ENCODE data around the gene LGALS9.
"Not testable (repeated sequence)": the region's sequence is repeated elsewhere in the genome, so short reads cannot be mapped to it uniquely, and the experiment has no call there.

Gene LGALS9

DNA sequence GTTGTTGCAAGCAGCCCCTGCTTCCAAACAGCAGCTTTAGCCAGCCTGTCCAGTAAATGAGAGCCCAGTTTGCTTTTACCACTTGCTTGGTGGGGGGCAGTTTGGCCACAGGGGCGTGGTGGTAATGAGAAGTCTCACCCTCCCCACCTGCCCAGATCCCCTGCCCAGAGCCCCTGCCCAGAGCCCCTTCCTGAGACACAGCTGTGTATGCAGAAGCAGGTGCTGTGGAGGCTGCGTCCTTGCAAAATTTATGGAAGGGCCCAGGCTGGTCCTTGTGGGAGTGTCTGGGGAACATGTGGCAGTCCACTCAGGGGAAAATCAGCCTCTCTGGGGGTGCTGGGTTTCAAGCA lies 27.6 kb upstream of the LGALS9 start:
- no peak for DNase-seq (ENCODE audit: low read depth)

DNA sequence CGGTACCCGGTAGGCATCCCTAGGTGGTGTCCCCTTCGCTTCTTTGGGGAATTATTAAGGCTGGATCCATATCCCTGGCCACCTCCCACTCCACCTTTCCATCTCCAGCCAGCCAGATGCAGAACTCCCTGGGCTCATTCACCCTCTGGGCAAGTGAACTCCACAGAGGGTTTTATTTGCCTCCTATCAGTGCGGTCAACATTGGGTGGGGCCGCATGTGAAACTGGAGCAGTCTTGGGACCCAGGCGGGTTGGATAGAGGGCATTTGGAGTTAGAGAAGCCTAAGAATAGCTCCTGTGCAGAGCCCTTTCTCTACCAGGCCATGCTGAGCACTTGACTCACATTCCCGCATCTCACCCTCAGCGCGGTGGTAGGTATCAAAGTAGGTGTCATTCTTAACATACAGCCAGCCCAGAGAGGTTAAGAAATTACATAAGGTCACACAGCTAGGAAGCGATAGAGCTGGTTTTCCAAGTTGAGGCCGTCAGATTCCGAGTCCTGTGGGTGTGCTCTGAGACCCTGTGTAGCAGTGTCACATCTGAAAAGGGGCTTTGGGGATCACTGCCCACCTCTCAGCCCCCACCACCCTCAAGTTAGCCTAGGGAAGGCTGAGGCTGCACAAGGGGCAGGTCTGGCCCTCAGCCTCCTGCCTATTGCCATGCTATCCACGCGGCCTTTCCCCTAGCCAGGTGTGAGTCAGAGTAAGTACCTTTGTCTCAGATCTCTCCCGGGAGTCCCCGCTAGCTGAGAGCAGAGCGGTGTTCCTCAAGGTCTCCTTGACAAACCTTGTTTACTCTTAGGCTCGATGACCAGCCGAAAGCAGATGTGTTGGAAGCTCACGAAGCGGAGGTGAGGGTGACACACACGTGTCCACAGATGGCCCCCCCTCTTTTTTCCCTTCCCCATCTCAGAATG lies 26.9 kb upstream of the LGALS9 start:
- no peak for DNase-seq (ENCODE audit: low read depth)

DNA sequence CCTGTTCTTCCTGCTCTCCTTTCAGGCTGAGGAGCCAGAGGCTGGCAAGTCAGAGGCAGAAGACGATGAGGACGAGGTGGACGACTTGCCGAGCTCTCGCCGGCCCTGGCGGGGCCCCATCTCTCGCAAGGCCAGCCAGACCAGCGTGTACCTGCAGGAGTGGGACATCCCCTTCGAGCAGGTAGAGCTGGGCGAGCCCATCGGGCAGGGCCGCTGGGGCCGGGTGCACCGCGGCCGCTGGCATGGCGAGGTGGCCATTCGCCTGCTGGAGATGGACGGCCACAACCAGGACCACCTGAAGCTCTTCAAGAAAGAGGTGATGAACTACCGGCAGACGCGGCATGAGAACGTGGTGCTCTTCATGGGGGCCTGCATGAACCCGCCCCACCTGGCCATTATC lies 25.6 kb upstream of the LGALS9 start:
- DNase-seq (ENCODE audit: low read depth), result no peak

DNA sequence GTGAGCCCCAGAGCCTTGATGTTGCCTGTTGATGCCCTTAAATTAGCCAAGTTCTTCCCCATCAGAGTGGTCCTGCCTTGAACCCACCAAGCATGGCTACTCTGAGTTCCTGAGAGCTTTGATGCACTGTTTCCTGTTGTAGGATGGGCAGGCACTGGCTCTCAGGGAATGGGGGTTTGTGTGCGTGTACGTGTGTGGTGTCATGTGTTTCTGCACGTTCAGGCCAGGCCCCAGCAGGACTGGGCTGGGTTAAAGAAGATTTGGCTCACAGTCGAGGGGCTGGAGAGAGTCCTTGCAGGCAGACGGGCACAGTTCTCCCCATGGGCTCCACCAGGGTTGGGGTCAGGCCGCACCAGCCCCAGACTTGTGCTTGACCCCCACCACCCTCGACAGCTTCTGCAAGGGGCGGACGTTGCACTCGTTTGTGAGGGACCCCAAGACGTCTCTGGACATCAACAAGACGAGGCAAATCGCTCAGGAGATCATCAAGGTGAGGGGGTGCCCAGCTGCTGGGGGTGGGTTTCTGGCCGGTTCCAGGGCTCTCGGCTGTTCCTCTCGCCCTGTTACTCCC lies 23.4 kb upstream of the LGALS9 start:
- no peak for DNase-seq (ENCODE audit: low read depth)

DNA sequence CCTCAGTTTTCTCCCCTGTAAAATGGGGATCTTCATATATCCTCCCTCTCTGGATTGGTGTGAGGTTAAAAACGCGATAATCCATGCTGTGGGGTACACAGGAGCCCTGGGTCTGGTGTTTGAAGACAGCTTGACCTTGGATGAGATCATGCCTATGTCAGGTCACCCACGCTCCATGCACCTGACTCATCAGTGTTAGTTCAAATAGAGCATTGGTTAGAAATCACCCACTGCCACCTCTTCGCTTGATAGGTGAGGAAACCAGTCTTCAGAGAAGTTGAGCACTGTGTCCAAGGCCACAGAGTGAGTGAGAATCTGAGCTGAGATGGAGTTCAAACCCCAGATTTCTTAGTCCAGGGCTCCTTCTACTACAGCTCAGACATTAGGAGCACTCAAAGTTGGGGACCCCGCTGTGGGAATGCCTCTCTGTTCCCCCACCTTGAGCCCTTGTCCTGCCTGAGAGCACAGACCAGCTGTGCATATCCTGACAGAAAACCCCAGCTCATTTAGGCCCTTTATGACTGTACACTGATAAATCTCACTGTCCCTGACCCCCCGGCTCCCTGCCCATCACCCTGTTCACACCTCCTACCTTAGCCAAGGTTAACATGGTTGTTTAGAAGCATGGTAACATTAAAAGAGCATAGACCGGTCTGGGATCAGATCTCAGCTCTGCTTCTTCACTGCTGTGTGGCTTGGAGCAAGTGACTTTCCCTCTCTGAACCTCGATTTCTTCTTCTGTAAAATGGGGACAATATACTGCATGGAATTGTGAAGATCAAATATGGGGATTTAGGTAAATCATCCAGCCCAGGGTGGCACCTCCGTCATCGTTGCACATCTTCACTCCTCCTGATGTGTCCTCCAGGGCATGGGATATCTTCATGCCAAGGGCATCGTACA lies 22.4 kb upstream of the LGALS9 start:
- no peak for DNase-seq (ENCODE audit: low read depth)

DNA sequence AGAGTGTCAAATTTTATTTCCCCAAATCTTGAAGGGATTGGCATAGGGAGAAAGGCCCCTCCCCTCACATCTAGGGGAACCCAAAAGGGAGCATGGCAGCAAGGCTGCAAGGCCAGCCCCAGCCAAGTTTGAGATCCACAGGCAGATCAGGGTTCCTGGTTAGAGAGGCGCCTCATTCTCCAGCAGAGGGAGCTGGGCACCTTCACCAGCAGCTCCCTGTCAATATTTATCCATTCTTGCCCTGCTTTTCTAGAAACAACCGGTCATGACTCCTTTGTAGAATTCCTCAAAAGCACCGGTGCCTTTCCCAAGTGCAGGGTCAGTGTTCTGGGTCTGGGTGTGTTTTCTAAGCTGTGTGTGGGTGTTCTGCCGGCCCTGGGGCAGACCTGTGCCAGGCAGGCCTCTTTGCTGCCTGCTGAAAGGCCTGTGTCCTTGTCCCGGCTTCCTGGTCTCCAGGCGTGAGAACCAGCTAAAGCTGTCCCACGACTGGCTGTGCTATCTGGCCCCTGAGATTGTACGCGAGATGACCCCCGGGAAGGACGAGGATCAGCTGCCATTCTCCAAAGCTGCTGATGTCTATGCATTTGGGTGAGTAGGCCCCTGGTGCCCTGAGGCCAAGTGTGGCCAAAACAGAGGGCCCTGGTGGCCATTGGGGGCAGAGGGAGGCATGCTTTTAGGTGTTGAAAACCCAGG lies 21.2 kb upstream of the LGALS9 start:
- no peak for DNase-seq (ENCODE audit: low read depth)

DNA sequence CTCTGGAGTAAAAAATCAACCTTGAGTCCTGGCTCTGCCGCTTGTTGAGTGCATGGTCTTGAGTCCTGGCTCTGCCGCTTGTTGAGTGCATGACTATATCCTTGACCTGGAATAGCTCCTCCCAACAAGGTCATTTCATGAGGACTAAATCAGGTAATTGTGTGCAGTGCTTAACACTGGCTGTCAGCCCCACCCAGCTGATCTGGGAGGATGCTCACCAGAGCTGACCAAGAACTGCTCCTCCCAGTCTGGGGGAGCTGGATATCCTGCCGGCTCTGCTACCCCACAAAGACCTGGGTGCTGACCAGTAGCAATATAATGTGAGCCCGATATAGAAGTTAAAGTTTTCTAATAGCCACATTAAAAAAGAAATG lies 20.7 kb upstream of the LGALS9 start:
- no peak for DNase-seq (ENCODE audit: low read depth)

DNA sequence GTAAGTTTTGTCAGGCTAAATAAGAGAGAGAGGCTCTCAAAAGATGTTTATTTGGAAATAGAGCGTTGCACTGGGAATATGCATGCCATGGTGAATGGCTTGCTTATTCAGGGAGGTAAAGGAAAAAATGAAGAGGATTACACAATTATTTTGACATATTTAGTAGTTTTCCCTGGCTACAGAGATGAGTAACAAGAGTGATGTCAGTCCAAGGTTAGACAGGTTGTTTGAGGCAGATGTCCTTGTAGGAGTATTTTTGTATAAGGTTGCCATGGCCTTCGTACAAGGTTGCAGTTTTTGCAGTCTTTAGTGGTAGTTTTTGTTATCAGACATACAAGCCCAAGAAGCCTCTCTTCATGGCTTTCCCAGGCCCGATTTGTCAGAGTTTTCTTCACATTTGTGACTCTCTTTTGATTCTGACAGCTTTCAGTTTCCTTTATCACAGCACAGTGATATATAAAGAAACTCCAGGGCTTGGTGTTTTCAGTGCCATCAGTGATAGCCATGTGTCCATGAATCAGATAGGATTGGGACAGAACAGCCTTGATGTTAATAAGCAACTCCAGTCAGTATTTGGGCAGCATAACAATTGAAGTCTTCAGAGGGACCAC lies 18.7 kb upstream of the LGALS9 start:
- DNase-seq (ENCODE audit: low read depth), result no peak

DNA sequence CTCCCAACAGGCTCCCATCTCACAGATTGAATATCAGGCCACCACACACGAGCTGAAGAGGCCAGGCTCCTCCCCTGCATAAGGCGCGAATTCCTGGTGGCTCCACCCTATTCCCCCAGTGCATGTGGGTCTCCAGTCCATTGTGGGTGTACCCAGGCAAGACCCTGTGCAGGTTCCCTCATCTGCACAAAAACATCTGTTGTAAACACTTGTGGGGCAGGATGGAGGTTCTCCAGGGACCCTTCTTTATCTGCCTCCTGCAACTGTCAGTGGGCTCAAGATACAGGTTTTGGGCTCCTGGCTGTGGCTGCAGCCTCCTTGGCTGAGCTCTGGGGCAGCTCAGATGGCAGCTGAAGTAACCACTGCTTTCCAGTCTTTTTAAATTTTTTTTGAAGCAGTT lies 17.6 kb upstream of the LGALS9 start:
- no peak for DNase-seq (ENCODE audit: low read depth)

DNA sequence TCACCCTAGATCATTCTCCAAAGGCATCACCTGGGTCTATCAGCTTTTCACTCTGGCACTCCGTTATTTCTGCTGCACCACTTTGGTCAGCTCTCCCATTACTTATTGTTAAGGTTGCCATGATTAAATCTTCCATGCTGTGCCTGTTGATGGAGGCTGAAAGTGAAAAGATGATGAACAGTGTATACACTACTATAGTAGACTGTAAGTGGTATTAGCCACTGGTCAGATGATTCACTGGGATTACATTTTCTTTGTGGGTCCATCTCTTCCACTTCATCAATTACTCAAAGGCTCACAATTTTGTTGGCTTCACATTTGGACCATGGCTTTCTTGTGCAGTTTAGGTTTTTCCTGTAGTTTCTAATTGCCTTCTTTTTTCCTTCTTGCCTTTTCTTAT lies 15.9 kb upstream of the LGALS9 start:
- no peak for DNase-seq (ENCODE audit: low read depth)

DNA sequence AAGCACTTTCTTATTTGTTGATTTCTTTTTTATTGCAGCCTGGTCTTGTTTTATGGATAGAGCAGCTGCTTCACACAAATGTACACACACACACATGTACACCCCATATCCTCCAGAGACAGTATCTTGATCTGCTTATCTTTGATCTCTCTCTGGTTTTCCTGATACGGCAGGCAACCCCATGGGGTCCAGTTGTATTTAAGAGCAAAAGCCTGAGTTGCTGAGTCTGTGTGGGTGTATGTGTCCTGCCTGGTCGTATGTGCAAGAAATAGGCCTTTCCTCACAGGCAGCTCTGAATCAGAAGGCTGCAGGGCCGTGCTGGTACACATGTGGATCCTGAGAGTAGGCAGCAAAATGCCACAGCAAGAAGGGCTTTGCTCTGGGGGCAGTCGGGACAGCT lies 14.6 kb upstream of the LGALS9 start:
- DNase-seq (ENCODE audit: low read depth), result no peak

DNA sequence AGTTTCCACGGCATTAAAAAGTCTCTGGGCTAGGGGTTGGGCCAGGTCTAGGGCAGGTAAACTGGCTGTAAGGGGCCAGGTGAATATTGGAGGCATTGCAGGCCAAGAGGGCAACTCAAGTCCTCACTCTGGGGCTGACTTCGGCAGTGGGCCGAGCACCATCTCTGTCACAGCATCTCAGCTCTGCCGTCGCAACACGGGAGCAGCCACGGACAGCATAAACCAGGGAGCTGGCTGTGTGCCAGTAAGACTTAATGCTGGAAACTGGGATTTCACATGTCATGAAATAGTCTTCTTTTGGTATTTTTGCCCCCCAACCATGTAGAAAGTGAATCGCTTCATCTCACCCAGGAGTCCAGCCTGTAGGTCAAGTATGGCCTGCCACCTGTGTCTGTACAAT lies 12.6 kb upstream of the LGALS9 start:
- DNase-seq (ENCODE audit: low read depth), result no peak

DNA sequence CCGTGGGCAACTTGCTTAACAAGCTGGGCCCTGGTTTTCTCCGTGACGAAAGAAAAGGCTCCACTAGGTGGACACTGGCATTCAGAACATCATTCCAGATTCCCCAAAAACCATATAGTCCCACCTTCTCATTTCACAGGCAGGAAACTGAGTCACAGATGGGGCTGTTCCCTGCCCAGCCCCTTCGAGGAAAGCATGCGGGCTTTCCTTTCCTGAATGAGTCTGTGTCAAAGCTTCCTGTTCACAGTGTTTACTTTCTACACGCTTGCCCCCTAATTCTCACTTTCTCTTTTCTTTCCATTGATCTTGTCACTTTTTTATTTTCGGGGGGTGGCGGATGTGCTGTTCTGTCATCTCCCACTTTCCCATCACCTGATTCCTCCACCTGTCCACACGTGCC lies 10.3 kb upstream of the LGALS9 start:
- no peak for DNase-seq (ENCODE audit: low read depth)

DNA sequence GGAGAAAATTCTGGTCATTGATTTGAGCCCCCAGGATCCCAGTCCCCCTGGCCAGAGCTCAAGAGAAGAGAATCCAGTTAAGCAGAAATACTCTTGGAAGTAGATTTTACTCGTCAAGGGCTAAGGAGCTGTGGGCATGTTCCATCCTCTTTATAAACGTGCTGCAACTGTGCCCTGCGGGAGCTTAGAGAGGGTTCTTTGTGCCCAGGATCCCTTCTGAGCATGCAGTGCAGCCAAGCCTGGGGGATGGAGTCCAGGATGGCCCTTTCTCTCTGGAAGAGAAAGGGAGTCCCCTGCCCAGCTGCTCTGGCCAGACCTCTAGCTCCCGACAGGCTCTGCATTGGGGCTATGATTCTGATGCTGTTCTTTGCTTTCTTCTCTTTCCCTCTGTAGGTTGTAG lies 9.5 kb upstream of the LGALS9 start:
- no peak for DNase-seq (ENCODE audit: low read depth)

DNA sequence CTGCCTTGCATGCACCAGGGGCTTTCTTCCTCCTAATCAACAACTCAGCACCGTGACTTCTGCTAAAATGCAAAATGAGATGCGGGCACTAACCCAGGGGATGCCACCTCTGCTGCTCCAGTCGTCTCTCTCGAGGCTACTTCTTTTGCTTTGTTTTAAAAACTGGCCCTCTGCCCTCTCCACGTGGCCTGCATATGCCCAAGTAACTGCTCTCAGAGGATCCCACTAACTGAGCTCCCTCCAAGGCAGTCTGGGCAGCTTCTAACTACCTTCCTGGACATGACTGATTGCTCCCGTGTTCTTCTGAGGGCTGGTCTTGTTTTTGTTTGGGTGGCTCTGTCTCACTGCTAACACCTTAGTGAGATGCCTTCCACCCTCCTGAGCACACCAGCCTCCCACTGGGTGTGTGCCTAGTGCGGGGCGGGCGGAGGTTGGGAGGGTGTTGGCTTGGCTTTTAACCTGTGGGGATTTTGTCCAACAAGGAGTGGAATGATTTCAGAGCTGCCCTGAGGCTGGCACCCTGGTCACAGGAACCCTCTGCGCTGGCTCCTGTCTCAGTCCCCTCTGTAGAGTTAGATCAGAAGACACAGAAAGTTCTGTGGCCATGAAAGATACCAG lies 8.9 kb upstream of the LGALS9 start:
- DNase-seq (ENCODE audit: low read depth), result no peak

DNA sequence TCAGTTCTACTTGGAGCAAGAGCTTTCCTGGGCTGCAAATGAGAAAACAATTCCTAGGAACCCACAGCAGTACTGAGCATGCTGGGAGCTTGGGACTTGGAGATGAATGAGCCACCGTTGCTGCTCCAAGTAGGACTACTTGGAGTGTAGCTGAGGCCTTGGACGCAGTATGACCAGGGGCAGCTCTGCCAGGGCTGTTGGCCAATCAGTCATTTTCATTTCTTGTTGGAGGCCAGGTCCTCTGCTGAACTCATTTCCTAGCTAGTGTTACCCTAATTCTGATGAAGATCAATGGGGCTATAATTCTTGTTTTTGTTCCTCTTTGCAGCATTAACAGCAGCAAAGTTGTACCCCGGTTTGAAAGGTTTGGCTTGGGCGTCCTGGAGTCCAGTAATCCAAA lies 8.0 kb upstream of the LGALS9 start:
- DNase-seq (ENCODE audit: low read depth), result no peak

DNA sequence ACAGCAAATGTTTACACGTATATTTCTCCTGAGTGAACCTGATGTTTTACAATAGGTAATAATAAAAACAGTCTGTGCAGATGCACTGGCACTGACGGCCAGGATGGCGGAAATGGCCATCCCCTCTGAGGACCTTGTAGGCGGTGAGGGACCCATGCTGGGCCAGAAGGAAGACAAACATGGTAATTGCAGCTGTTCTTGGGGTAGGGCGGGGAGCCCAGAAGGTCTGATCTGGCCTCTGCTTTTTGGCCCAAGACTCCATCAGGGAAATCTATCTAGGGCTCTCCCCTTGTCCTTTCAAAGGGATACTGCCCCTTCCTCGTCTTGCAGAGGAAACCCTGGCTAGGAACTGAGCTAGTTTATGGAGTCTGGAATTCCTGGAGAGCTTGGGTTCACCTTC lies 7.4 kb upstream of the LGALS9 start:
- DNase-seq (ENCODE audit: low read depth), result no peak

DNA sequence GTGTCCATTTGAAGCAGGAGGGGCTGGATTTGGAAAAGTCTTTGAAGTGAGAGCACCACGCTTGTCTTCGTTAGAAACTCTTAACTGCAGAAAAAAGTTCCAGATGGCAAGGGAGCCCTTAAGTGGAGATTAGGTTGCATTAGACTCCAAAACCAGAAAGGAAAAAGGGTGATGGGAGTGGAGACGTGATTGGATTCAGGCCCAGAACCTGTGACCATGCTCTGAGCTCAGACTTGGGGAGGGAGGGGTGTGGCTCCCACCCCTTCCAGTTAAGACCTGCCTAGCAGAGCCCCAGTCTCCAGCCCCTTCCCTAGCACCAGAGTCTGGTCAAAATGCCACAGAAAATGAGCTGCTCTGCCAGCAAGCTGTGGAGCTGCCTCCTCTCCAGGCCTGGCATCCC lies 6.4 kb upstream of the LGALS9 start:
- no peak for DNase-seq (ENCODE audit: low read depth)

DNA sequence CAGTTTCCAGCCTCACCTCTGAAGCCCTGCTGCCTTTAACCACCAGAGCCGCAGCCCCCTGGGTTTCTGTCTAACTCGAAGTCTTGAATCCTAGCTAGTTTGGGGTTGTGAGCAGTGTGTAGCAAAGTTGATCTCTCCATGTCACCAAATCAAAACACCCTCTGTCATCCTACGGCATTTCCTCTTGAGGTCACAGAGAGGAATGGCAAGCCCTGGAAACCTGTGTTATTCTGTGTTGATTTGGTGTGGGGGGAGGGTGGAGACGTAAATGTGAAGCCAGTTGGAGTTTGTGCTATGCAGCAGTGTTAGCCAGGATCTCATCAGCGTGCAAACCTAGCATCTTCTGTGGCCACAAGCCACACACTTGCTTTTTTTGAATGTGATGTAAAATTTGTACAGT lies 5.1 kb upstream of the LGALS9 start:
- DNase-seq (ENCODE audit: low read depth), result no peak

DNA sequence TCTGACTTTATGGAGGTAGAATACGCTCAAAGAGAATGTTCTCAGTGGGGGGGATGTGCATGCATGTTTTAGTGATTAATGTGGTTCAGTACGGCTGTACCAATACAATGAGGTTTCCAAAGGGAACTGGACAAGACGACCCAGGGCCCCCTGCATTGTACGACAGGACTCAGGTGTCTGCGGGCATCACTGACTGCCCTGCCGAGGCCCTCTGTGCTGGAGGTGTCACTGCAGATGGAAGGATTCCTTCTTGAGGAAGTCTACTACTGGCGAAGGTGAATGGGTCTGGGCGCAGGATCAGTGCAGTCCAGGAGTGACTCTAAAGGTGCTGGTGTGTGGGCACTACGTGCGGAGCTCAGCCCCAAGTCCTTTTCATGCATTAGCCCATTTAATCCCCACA lies 3.5 kb upstream of the LGALS9 start:
- no peak for DNase-seq (ENCODE audit: low read depth)

DNA sequence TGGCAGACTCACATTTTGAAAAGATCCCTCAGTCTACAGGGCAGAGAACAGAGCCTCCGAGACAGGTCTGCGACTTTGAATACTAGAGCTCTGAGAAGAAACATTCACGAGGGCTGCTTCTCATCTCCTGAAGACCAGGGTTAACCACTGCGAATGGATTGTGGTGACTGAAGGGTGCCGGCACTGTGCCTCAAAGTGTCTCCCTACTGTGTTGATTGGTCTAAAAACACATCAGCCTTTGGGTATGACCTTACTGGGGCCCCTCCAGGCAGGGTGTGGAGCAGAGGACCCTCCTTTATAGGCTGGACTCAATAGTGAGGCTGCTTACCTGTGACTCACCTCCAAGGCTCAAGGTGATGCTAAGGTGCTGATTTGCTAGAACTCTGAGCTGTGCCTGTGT lies 2.6 kb upstream of the LGALS9 start:
- DNase-seq (ENCODE audit: low read depth), result no peak

DNA sequence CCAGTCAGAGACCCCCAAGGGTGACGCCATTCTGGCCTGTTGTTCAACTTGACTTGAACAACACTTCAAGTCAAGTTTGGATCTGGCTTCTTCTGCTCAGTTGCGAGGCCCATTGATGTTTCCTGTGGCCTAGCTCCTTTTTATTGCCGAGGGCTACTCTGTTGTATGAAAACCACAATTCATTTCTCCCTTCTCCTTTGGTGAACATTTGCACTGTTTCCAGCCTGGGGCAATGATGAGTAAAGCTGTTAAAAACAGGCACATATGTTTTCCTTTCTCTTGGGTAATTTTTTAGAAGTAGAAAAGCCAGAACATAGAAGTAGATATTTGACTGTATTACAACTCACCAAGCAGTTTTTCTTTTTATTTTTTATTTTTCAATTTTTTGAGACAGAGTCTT lies 1.7 kb upstream of the LGALS9 start:
- DNase-seq (ENCODE audit: low read depth), result not testable (repeated sequence)

All from activated T-helper 9 cell treated with anti-CD3 and anti-CD28 coated beads, Interleukin-2, amount 50 U/mL, for 16 hours (primary cell).